Measurements from ENCODE around the gene UCK2.

DNA sequence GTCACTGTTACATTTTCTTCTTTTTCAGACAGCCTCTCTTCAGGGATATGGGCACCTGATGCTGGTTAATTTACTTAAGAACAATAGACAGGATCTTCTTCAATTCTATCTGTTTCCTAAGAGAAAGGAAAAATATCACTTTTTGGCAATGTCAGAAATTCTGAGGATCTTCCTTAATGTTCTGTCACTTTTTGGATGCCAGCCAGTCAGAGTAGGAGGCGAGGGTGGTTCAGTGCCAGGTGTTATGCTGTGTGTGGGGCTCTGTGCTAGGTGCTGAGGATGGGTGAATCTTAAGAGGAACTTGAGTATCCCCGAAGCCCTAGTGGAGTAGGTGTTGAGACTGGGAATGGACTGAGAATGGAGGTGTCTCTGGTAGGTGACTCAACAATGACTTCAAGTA is 133.5 kb downstream of the UCK2 start:
- TF ChIP-seq, protein P1, sequence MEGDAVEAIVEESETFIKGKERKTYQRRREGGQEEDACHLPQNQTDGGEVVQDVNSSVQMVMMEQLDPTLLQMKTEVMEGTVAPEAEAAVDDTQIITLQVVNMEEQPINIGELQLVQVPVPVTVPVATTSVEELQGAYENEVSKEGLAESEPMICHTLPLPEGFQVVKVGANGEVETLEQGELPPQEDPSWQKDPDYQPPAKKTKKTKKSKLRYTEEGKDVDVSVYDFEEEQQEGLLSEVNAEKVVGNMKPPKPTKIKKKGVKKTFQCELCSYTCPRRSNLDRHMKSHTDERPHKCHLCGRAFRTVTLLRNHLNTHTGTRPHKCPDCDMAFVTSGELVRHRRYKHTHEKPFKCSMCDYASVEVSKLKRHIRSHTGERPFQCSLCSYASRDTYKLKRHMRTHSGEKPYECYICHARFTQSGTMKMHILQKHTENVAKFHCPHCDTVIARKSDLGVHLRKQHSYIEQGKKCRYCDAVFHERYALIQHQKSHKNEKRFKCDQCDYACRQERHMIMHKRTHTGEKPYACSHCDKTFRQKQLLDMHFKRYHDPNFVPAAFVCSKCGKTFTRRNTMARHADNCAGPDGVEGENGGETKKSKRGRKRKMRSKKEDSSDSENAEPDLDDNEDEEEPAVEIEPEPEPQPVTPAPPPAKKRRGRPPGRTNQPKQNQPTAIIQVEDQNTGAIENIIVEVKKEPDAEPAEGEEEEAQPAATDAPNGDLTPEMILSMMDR (IDR thresholded peaks at IDR 0.05), result no peak
- no peak for TF ChIP-seq POLR2A (IDR thresholded peaks at IDR 0.05)
